T-helper 17 cell (primary cell): Measurements from ENCODE around the gene TNFRSF4. TPM values are rescaled to one million over a fixed set of nuclear protein-coding genes. Genes with fewer than 3 reads are reported as not detected.

ENCODE experiments used
- ATAC-seq: fragments of 150-1000 bp; cut with Tn5 transposase; 2 replicates; pipeline ENCODE4 v1.10.0; 2021; ENCODE audit warnings: mild to moderate bottlenecking, moderate library complexity
- DNase-seq, 3 donors: peaks; one replicate each; pipeline versions ENCODE4 v3.0.0 to v3.0.0-alpha.2; 2020 to 2021
- H3K9me3 ChIP-seq: one replicate; pipeline ENCODE4 v1.7.0; 2013; ENCODE audit warnings: low read length, mild to moderate bottlenecking; ENCODE audit not compliant: control insufficient read depth, poor library complexity, severe bottlenecking
- H3K27ac Mint-ChIP-seq: one replicate; pipeline ENCODE4 v1.8.0; 2022; ENCODE audit warnings: mild to moderate bottlenecking, moderate library complexity, mixed read lengths
- H3K27me3 Mint-ChIP-seq: one replicate; pipeline ENCODE4 v1.8.0; 2022; ENCODE audit warnings: mixed read lengths
- H3K36me3 Mint-ChIP-seq: one replicate; pipeline ENCODE4 v1.8.0; 2022; ENCODE audit warnings: low read depth, mixed read lengths
- H3K4me1 Mint-ChIP-seq: one replicate; pipeline ENCODE4 v1.8.0; 2022; ENCODE audit warnings: mild to moderate bottlenecking, mixed read lengths
- H3K4me3 Mint-ChIP-seq: one replicate; pipeline ENCODE4 v1.8.0; 2022; ENCODE audit warnings: mild to moderate bottlenecking, moderate library complexity, mixed read lengths
- total RNA-seq, 4 donors: library from RNA in 2 of 4; stranded (reverse) in 2 of 4; gene quantifications; one replicate each; pipeline ENCODE4 v1.2.3 and lab custom pipeline; 2022 to 2026

The TNFRSF4 gene
- total RNA-seq, 2 donors from 2014 or later: 94.7 to 127 TPM

GRCh38 chr1:1162597-1163537 is 51.1 kb downstream of the TNFRSF4 start:
- H3K27ac Mint-ChIP-seq: no peak overlapping the region
- no peak overlapping the region for H3K4me3 Mint-ChIP-seq
- no peaks in the 10 kb centered on the region for H3K36me3 Mint-ChIP-seq
- ATAC-seq (no peak), DNase-seq (no peak)
- no peaks in the 10 kb centered on the region for H3K9me3 ChIP-seq
- no peaks in the 10 kb centered on the region for H3K27me3 Mint-ChIP-seq
- H3K4me1 Mint-ChIP-seq: peaks cover 2% of the 10 kb centered on the region

GRCh38 chr1:1161683-1162079 is 52.3 kb downstream of the TNFRSF4 start:
- H3K27me3 Mint-ChIP-seq: no peaks in the 10 kb centered on the region
- no peak for ATAC-seq
- H3K36me3 Mint-ChIP-seq: no peaks in the 10 kb centered on the region

More at GRCh38 chr1:1161683-1162079, 52.3 kb downstream of the TNFRSF4 start:
- peaks cover 2% of the 10 kb centered on the region for H3K4me1 Mint-ChIP-seq
- H3K27ac Mint-ChIP-seq: no peak overlapping the region
- no peak overlapping the region for H3K4me3 Mint-ChIP-seq
- no peaks in the 10 kb centered on the region for H3K9me3 ChIP-seq
- no peak for DNase-seq

Other genes with a start within 250 kb of the TNFRSF4 start
- 1 to 10 TPM; 3.4 to 4.3 TPM for gene PLEKHN1, start 247.7 kb downstream of the TNFRSF4 start, total RNA-seq
- not detected for gene PERM1, start 232.1 kb downstream of the TNFRSF4 start, total RNA-seq
- 10 to 100 TPM in 1 of 2 donors, 1 to 10 TPM in 1; 9.6 to 10.5 TPM for gene HES4, start 214.1 kb downstream of the TNFRSF4 start, total RNA-seq
- 10 to 100 TPM; 19.5 to 52.1 TPM for gene ISG15, start 200.7 kb downstream of the TNFRSF4 start, total RNA-seq
- 1 to 10 TPM; 1.2 to 1.4 TPM for gene AGRN, start 194.0 kb downstream of the TNFRSF4 start, total RNA-seq
- not detected for gene RNF223, start 139.8 kb downstream of the TNFRSF4 start, total RNA-seq
- 10 to 100 TPM; 13.4 to 17.1 TPM for gene C1orf159, start 98.1 kb downstream of the TNFRSF4 start, total RNA-seq
- 1 to 10 TPM in 1 of 2 donors, under 1 TPM in 1; 0.86 to 2.5 TPM for gene TTLL10, start 40.3 kb downstream of the TNFRSF4 start, total RNA-seq
- gene TNFRSF18, start 7.6 kb downstream of the TNFRSF4 start, total RNA-seq: 10 to 100 TPM; 47.9 to 80.4 TPM
- 100 to 1,000 TPM; 129 to 146 TPM for gene SDF4, start 17.8 kb upstream of the TNFRSF4 start, total RNA-seq
- 1 to 10 TPM; 8.4 to 9.4 TPM for gene B3GALT6, start 18.1 kb upstream of the TNFRSF4 start, total RNA-seq
- 1 to 10 TPM in 1 of 2 donors, under 1 TPM in 1; 0.91 to 2.0 TPM for gene C1QTNF12, start 32.6 kb upstream of the TNFRSF4 start, total RNA-seq
- 10 to 100 TPM; 50.6 to 57.7 TPM for gene UBE2J2, start 59.7 kb upstream of the TNFRSF4 start, total RNA-seq
- gene SCNN1D, start 66.3 kb upstream of the TNFRSF4 start, total RNA-seq: 1 to 10 TPM; 4.6 to 8.0 TPM
- gene ACAP3, start 93.8 kb upstream of the TNFRSF4 start, total RNA-seq: 10 to 100 TPM; 63.5 to 66.2 TPM
- gene PUSL1, start 94.4 kb upstream of the TNFRSF4 start, total RNA-seq: 10 to 100 TPM; 10.6 to 14.9 TPM
- 100 to 1,000 TPM; 130 to 132 TPM for gene INTS11, start 110.5 kb upstream of the TNFRSF4 start, total RNA-seq
- 10 to 100 TPM; 14.3 to 15.7 TPM for gene CPTP, start 110.6 kb upstream of the TNFRSF4 start, total RNA-seq
- under 1 TPM; 0.72 to 0.96 TPM for gene TAS1R3, start 117.1 kb upstream of the TNFRSF4 start, total RNA-seq
- gene DVL1, start 135.3 kb upstream of the TNFRSF4 start, total RNA-seq: 10 to 100 TPM; 41.0 to 45.8 TPM
- 1 to 10 TPM in 1 of 2 donors, under 1 TPM in 1; 0.42 to 1.0 TPM for gene MXRA8, start 144.4 kb upstream of the TNFRSF4 start, total RNA-seq
- gene AURKAIP1, start 161.1 kb upstream of the TNFRSF4 start, total RNA-seq: 10 to 100 TPM; 58.3 to 62.6 TPM
- 100 to 1,000 TPM; 231 to 252 TPM for gene CCNL2, start 185.2 kb upstream of the TNFRSF4 start, total RNA-seq
- gene MRPL20, start 193.1 kb upstream of the TNFRSF4 start, total RNA-seq: 10 to 100 TPM; 88.0 to 92.1 TPM
- gene ANKRD65, start 207.1 kb upstream of the TNFRSF4 start, total RNA-seq: not detected
- not detected for gene VWA1, start 221.5 kb upstream of the TNFRSF4 start, total RNA-seq
- gene ATAD3C, start 235.5 kb upstream of the TNFRSF4 start, total RNA-seq: 1 to 10 TPM in 1 of 2 donors, under 1 TPM in 1; 0.13 to 2.9 TPM